ENCODE results near the gene MRTFB. TPM values are rescaled to one million over a fixed set of nuclear protein-coding genes. Genes with fewer than 3 reads are reported as not detected.
A peak's percentile ranks its signal among the peaks of the same experiment; 100 is the strongest.

MRTFB gene
- total RNA-seq, 1 experiment from 2014 or later = 71.5 TPM

DNA sequence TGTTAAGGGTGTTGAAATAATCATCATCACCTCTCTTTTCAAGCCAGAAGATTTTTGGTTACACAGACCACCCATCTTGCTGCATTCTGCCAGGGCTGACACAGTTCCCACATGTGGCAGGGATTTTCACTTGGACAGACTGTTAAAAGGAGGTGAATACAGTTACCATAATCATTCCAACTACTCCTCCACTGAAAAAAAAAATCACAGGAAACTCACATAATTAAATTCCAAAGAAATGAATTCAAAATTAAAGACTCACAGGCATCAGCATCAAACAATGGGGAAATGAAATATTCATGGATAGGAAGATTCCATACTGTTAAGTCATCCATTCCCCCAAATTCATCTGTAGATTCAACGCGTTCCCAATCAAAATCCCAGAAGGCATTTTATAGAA is 209.4 kb downstream of the MRTFB start:
- no peak overlapping the region for H3K4me3 ChIP-seq
- H3K9me3 ChIP-seq (ENCODE audit: insufficient read depth, low read depth) = no peaks in the 10 kb centered on the region
- H4K20me1 ChIP-seq (ENCODE audit: insufficient read depth) = no peaks in the 10 kb centered on the region
- H3K4me2 ChIP-seq = no peak overlapping the region
- no peak overlapping the region for H3K27ac ChIP-seq
- H3K9me2 ChIP-seq (ENCODE audit: insufficient read depth) = no peaks in the 10 kb centered on the region
- no peaks in the 10 kb centered on the region for H3K79me2 ChIP-seq (ENCODE audit: low read depth)
- BruUV-seq (replicated peaks) = no TSS peak
- H3F3A ChIP-seq (ENCODE audit: insufficient read depth, low read depth) = peaks cover 8% of the 10 kb centered on the region
- TF ChIP-seq, protein P1, sequence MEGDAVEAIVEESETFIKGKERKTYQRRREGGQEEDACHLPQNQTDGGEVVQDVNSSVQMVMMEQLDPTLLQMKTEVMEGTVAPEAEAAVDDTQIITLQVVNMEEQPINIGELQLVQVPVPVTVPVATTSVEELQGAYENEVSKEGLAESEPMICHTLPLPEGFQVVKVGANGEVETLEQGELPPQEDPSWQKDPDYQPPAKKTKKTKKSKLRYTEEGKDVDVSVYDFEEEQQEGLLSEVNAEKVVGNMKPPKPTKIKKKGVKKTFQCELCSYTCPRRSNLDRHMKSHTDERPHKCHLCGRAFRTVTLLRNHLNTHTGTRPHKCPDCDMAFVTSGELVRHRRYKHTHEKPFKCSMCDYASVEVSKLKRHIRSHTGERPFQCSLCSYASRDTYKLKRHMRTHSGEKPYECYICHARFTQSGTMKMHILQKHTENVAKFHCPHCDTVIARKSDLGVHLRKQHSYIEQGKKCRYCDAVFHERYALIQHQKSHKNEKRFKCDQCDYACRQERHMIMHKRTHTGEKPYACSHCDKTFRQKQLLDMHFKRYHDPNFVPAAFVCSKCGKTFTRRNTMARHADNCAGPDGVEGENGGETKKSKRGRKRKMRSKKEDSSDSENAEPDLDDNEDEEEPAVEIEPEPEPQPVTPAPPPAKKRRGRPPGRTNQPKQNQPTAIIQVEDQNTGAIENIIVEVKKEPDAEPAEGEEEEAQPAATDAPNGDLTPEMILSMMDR (conservative IDR thresholded peaks at IDR 0.05) = no peak
- TF ChIP-seq EZH2 (IDR thresholded peaks at IDR 0.05; ENCODE audit: low read depth) = no peak
- intact Hi-C loops (cut with micrococcal nuclease; ENCODE audit: unreplicated experiment) = no loop called here
- peaks cover 12% of the 10 kb centered on the region for H3K4me1 ChIP-seq (replicated peaks; ENCODE audit: insufficient read depth)
- no peaks in the 10 kb centered on the region for H3K27me3 ChIP-seq (ENCODE audit: insufficient read depth, low read depth)
- CTCF ChIA-PET = no interaction called here
- H2AFZ ChIP-seq = no peak overlapping the region
- H3K36me3 ChIP-seq (ENCODE audit: low read depth) = no peaks in the 10 kb centered on the region
- DNase-seq = no peak
- POLR2A ChIA-PET (ENCODE audit: unreplicated experiment) = no interaction called here

DNA sequence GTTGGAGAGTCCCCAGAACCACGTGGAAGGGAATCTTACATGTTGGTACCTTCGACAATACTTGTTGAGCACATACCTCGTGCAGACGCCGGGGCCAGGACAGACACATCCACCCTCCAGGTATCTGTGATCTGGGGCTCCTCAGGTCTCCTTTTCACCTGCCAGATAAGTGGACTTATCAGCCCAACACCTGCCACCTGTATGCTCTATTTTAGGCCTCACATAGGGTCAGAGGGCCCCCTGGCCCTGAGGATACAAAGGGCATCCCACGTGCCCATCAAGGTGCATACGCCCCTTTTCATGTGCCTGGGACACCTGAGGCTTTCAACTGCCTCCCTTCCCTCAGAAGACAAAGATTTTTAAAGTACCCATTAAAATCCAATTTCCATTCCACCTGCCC is 212.7 kb downstream of the MRTFB start:
- intact Hi-C loops (cut with micrococcal nuclease; ENCODE audit: unreplicated experiment) = no loop called here
- TF ChIP-seq EZH2 (IDR thresholded peaks at IDR 0.05; ENCODE audit: low read depth) = no peak
- TF ChIP-seq, protein P1 (conservative IDR thresholded peaks at IDR 0.05) = no peak
- ChIA-PET CTCF (no interaction called here), POLR2A (ENCODE audit: unreplicated experiment) (no interaction called here)
- Histone ChIP-seq H3K27ac (no peak overlapping the region), H4K20me1 (ENCODE audit: insufficient read depth) (no peaks in the 10 kb centered on the region), H3K4me1 (replicated peaks; ENCODE audit: insufficient read depth) (peaks cover 12% of the 10 kb centered on the region), H3K27me3 (ENCODE audit: insufficient read depth, low read depth) (no peaks in the 10 kb centered on the region), H3K79me2 (ENCODE audit: low read depth) (no peaks in the 10 kb centered on the region), H3K4me2 (no peak overlapping the region), H3K9me2 (ENCODE audit: insufficient read depth) (no peaks in the 10 kb centered on the region), H2AFZ (no peak overlapping the region), H3K4me3 (no peak overlapping the region), H3K36me3 (ENCODE audit: low read depth) (no peaks in the 10 kb centered on the region), H3F3A (ENCODE audit: insufficient read depth, low read depth) (peaks cover 25% of the 10 kb centered on the region), H3K9me3 (ENCODE audit: insufficient read depth, low read depth) (peaks cover 2% of the 10 kb centered on the region; the same call in 1 of the 2 replicates)
- no TSS peak for BruUV-seq (replicated peaks)
- no peak for DNase-seq

DNA sequence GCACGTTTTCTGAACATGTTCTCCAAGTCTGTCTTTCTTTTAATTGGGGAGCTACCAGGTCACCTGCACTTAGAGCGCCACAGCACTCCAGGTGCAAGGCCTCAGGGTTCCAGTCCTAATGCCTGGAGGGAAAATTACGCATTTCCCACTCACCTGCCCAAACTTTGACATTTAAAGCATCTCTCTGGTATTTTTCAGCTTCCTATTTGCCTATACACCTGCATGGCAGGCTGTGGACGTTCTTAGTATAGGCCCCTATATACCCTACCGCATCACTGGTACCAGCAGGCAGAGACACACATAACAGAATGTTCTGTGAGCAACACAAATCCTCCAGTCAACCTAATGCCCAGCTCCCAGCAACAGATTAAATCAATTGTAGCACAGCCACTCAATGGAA is 213.3 kb downstream of the MRTFB start:
- no peak overlapping the region for H2AFZ ChIP-seq
- no TSS peak for BruUV-seq (replicated peaks)
- peaks cover 8% of the 10 kb centered on the region; the same call in 1 of the 2 replicates for H3K9me3 ChIP-seq (ENCODE audit: insufficient read depth, low read depth)
- peak in 1 of 2 experiments; percentile 35 for DNase-seq
- H4K20me1 ChIP-seq (ENCODE audit: insufficient read depth) = no peaks in the 10 kb centered on the region
- ChIA-PET POLR2A (ENCODE audit: unreplicated experiment) (interaction anchor here (0.6 kb wide), 1 partner anchor 364 kb away, joined by 3 read pairs; the partner anchor contains the start of gene ERCC4), CTCF (interaction anchor here (0.6 to 1.2 kb wide), 2 partner anchors 23 to 361 kb away, joined by 4 to 5 read pairs; no protein-coding TSS in a partner anchor)
- peaks cover 28% of the 10 kb centered on the region for H3F3A ChIP-seq (ENCODE audit: insufficient read depth, low read depth)
- intact Hi-C loops (cut with micrococcal nuclease; ENCODE audit: unreplicated experiment) = no loop called here
- peak overlapping the region; percentile 70 for H3K4me2 ChIP-seq
- H3K36me3 ChIP-seq (ENCODE audit: low read depth) = no peaks in the 10 kb centered on the region
- no peaks in the 10 kb centered on the region for H3K9me2 ChIP-seq (ENCODE audit: insufficient read depth)
- H3K79me2 ChIP-seq (ENCODE audit: low read depth) = no peaks in the 10 kb centered on the region
- H3K27ac ChIP-seq = no peak overlapping the region
- peak overlapping the region; percentile 75; the same call in 1 of the 2 replicates for H3K4me3 ChIP-seq
- no peak for TF ChIP-seq EZH2 (IDR thresholded peaks at IDR 0.05; ENCODE audit: low read depth)
- TF ChIP-seq, protein P1 (conservative IDR thresholded peaks at IDR 0.05) = no peak
- no peaks in the 10 kb centered on the region for H3K27me3 ChIP-seq (ENCODE audit: insufficient read depth, low read depth)
- H3K4me1 ChIP-seq (replicated peaks; ENCODE audit: insufficient read depth) = peaks cover 12% of the 10 kb centered on the region

Data from PC-9 (cell line).